COLO668 (cell line): ENCODE results near the gene NTRK3.
A peak's percentile ranks its signal among the peaks of the same experiment; 100 is the strongest.

Experiments used
- DNase-seq: peaks from one replicate; lab custom pipeline; 2025; ENCODE audit not compliant: unreplicated experiment; lab: John Stamatoyannopoulos, UW

Gene NTRK3

GRCh38 chr15:87952736-87953287, 303.7 kb downstream of the NTRK3 start:
- DNase-seq = no peak

- no peak for DNase-seq
Measured at GRCh38 chr15:87949575-87950223, 306.8 kb downstream of the NTRK3 start.

- DNase-seq = no peak
Measured at GRCh38 chr15:87949151-87949574, 307.4 kb downstream of the NTRK3 start.

- DNase-seq = no peak
Measured at GRCh38 chr15:87947560-87947959, 309.0 kb downstream of the NTRK3 start.

- DNase-seq = no peak
Measured at GRCh38 chr15:87945246-87945645, 311.3 kb downstream of the NTRK3 start.

GRCh38 chr15:87944691-87945090, 311.8 kb downstream of the NTRK3 start:
- no peak for DNase-seq

- DNase-seq = no peak
Measured at GRCh38 chr15:87944050-87944449, 312.5 kb downstream of the NTRK3 start.

- DNase-seq = no peak
Measured at GRCh38 chr15:87943626-87944025, 312.9 kb downstream of the NTRK3 start.

GRCh38 chr15:87942316-87942715, 314.2 kb downstream of the NTRK3 start:
- DNase-seq = peak; percentile 2

GRCh38 chr15:87941606-87942005, 314.9 kb downstream of the NTRK3 start:
- no peak for DNase-seq

GRCh38 chr15:87940768-87941167, 315.8 kb downstream of the NTRK3 start:
- DNase-seq = no peak

GRCh38 chr15:87939848-87940457, 316.6 kb downstream of the NTRK3 start:
- DNase-seq = no peak

- DNase-seq = no peak
Measured at GRCh38 chr15:87938031-87938430, 318.5 kb downstream of the NTRK3 start.

- no peak for DNase-seq
Measured at GRCh38 chr15:87935583-87935982, 321.0 kb downstream of the NTRK3 start.

GRCh38 chr15:87931584-87931983, 325.0 kb downstream of the NTRK3 start:
- no peak for DNase-seq

- no peak for DNase-seq
Measured at GRCh38 chr15:87930457-87930856, 326.1 kb downstream of the NTRK3 start.

- DNase-seq = no peak
Measured at GRCh38 chr15:87929841-87930240, 326.7 kb downstream of the NTRK3 start.

GRCh38 chr15:87924433-87924832, 332.1 kb downstream of the NTRK3 start:
- no peak for DNase-seq

GRCh38 chr15:87919064-87919463, 337.5 kb downstream of the NTRK3 start:
- DNase-seq = no peak

GRCh38 chr15:87917480-87917879, 339.1 kb downstream of the NTRK3 start:
- DNase-seq = no peak

GRCh38 chr15:87916208-87916607, 340.3 kb downstream of the NTRK3 start:
- no peak for DNase-seq

GRCh38 chr15:87910301-87910700, 346.2 kb downstream of the NTRK3 start:
- no peak for DNase-seq
